Mucosa of descending colon (tissue), 3 donors: Measurements from ENCODE around the gene ETNK1. TPM values are rescaled to one million over a fixed set of nuclear protein-coding genes. Genes with fewer than 3 reads are reported as not detected.

Source experiments
- ATAC-seq: fragments of 200-7000 bp; cut with Tn5 transposase; one replicate; pipeline ENCODE4 v1.9.1; 2020; ENCODE audit warnings: mild to moderate bottlenecking, moderate library complexity
- DNase-seq, 3 donors: peaks; one replicate each; pipeline ENCODE4 v3.0.0-alpha.2; 2020
- H3K36me3 ChIP-seq: fragments of 200-600 bp; one replicate; pipeline ENCODE4 v1.8.0; 2021; ENCODE audit warnings: low read depth, mild to moderate bottlenecking
- H3K4me1 ChIP-seq: fragments of 200-600 bp; one replicate; pipeline ENCODE4 v1.8.0; 2021; ENCODE audit warnings: low read depth, mild to moderate bottlenecking
- H3K4me3 ChIP-seq: fragments of 200-600 bp; one replicate; pipeline ENCODE4 v1.8.0; 2021; ENCODE audit warnings: mild to moderate bottlenecking
- H3K9me3 ChIP-seq: fragments of 200-600 bp; one replicate; pipeline ENCODE4 v1.8.0; 2021; ENCODE audit warnings: mild to moderate bottlenecking
- intact Hi-C, 2 donors: fragments of 100-400 bp; cut with DNase I in 1 of 2; cut with micrococcal nuclease in 1 of 2; formaldehyde crosslinking; loops; one replicate each; pipeline versions ENCODE4 v1.11.0 to v1.11.1; 2022; cut with DNase I, micrococcal nuclease
- total RNA-seq, 3 donors: library from RNA; stranded (reverse); fragmentation: NEBNext Ultra II Directional in 2 of 3; extraction: Animal tissue kit (Norgen Biotek cat#: 25700) in 2 of 3; gene quantifications; one replicate each; pipeline versions ENCODE4 v1.2.1 to v1.2.4, GENCODE V29; 2021 to 2023
- TF ChIP-seq, protein P1 (sequence below): fragments of 200-600 bp; IDR thresholded peaks from one replicate; pipeline ENCODE4 v1.8.0; 2022; ENCODE audit warnings: antibody characterized with exemption, mild to moderate bottlenecking
- donor health status: DM: no; HTN: no; CAD: no; lungs with moderate emphysema.
- donor health status: DM: no; HTN: no; CAD: no.
- donor health status: DM: no; HTN: yes; CAD: no.

ETNK1 gene
- total RNA-seq, 3 donors from 2014 or later = 81.3 to 166 (median 115) TPM

DNA sequence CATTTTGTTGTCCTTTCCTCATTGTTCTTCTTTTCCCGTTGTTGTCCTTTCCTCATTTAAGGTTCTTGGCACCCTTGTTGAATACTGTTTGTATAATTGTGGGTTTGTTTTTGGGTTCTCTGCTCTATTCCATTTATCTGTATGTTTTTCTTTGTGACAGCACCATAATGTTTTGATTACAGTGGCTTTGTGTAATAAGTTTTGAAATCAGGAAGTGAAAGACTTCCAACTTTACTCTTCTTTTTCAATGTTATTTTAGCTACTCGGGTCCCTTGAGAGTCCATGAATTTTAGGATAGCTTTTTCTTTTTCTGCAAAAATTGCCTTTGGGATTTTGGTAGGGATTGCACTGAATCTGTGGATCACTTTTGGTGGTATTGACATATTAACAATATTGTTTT, 28.1 kb downstream of the ETNK1 start:
- Histone ChIP-seq H3K36me3 (no peaks in the 10 kb centered on the region), H3K9me3 (no peaks in the 10 kb centered on the region), H3K4me1 (peaks cover 6% of the 10 kb centered on the region), H3K4me3 (no peak overlapping the region)
- DNase-seq (no peak), ATAC-seq (no peak)
- TF ChIP-seq, protein P1, sequence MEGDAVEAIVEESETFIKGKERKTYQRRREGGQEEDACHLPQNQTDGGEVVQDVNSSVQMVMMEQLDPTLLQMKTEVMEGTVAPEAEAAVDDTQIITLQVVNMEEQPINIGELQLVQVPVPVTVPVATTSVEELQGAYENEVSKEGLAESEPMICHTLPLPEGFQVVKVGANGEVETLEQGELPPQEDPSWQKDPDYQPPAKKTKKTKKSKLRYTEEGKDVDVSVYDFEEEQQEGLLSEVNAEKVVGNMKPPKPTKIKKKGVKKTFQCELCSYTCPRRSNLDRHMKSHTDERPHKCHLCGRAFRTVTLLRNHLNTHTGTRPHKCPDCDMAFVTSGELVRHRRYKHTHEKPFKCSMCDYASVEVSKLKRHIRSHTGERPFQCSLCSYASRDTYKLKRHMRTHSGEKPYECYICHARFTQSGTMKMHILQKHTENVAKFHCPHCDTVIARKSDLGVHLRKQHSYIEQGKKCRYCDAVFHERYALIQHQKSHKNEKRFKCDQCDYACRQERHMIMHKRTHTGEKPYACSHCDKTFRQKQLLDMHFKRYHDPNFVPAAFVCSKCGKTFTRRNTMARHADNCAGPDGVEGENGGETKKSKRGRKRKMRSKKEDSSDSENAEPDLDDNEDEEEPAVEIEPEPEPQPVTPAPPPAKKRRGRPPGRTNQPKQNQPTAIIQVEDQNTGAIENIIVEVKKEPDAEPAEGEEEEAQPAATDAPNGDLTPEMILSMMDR = no peak
- intact Hi-C loops = no loop called here

DNA sequence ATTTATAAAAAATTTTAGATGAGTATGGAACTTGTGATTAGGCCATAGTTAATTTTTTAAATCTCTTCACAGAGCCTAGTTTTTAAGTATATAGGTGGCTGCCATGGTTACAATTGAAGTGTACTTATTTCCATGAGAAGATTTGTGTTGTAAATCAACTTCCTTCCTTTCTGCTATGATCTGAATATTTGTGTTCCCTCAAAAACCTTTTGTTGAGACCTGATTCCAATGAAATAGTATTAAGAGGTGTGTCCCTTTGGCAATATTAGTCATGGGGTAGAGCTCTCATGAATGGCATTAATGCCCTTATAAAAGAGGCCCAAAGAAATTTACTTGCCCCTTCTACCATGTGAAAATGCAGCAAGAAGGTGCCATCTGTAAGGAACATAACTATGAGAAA, 28.8 kb downstream of the ETNK1 start:
- no peak for ATAC-seq
- intact Hi-C loops = no loop called here
- Histone ChIP-seq H3K4me3 (no peak overlapping the region), H3K4me1 (peaks cover 6% of the 10 kb centered on the region), H3K36me3 (no peaks in the 10 kb centered on the region), H3K9me3 (no peaks in the 10 kb centered on the region)
- TF ChIP-seq, protein P1 = no peak
- DNase-seq = no peak

DNA sequence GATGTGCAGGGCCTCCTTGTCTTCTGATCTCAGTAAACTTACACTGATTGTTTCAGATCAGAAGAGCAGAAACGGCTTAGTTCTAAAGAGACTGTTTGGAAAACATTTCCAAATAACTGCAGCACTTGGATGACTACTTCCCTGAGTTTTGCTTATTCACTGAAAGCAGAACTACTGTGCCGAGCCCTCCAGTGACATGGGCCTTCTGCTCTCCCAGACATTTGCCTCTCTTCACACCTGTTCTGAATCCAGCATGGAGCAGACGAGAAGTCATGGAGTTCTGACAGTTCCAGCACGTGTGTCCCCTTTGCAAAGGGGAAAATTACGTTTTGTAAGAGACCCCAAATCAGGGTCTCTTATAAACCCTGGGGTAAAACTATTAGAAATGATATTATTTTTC, 31.4 kb downstream of the ETNK1 start:
- Histone ChIP-seq H3K4me1 (peaks cover 6% of the 10 kb centered on the region), H3K4me3 (no peak overlapping the region), H3K9me3 (no peaks in the 10 kb centered on the region), H3K36me3 (no peaks in the 10 kb centered on the region)
- TF ChIP-seq, protein P1 = no peak
- intact Hi-C loops = no loop called here
- no peak for DNase-seq
- ATAC-seq = no peak

DNA sequence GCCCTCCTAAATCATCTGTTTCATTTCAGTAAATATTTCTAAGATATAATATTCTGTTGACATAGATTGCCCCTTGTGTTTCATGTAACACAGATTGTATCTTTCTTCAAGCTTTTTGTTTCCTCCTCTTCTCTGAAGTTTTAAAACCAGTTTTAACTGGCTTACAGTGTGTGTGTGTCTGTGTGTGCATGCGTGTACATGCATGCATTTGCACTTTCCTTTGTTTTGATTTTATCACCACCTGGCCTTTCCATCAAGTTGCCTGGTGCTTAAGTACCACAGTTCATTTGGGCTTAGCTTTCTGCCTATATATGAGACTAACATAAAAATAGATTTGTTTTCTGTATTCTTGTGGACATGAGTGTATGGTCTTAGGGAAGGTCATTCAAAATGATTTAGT, 31.9 kb downstream of the ETNK1 start:
- Histone ChIP-seq H3K9me3 (no peaks in the 10 kb centered on the region), H3K36me3 (no peaks in the 10 kb centered on the region), H3K4me1 (peaks cover 6% of the 10 kb centered on the region), H3K4me3 (no peak overlapping the region)
- intact Hi-C loops = no loop called here
- TF ChIP-seq, protein P1 = no peak
- no peak for ATAC-seq
- no peak for DNase-seq

DNA sequence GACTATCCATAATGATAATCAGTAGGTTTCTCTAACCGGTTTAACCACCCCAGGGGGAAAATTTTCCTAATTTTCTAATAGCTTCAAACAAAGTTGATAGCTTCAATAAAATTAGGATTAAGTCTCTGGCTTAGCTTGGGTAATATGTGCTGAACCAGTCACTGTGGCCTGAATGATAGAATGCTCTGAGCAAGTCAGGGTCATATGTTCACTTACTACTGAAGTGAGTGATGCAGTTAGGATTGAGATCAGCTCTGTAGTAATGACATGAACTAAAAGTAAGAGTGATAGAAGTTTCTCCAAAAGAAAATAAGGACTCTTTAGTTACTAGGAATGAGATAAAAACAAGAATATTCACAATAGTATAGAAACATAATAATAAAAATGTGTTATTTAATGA, 32.6 kb downstream of the ETNK1 start:
- intact Hi-C loops = no loop called here
- no peaks in the 10 kb centered on the region for H3K9me3 ChIP-seq
- no peaks in the 10 kb centered on the region for H3K36me3 ChIP-seq
- no peak overlapping the region for H3K4me3 ChIP-seq
- TF ChIP-seq, protein P1 = no peak
- DNase-seq (no peak), ATAC-seq (no peak)
- peaks cover 6% of the 10 kb centered on the region for H3K4me1 ChIP-seq

DNA sequence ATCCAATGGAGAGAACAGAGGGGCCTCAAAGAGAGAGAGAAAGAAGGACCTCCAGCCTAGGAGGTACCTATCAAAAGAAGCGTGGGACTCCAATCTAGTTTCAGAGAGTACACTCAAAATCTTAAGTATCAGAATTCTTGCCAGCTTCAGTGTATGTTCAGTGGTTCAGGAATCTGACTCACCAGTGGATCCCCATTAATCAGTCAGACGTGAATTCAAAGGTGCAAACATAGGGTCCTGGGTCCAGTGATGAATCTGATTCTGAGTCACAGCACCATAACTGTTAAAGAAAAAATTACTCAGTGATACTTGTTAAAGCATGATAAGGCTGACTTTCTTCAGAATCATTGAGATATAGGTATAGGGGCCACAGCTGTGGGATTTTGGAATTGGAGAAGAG, 33.2 kb downstream of the ETNK1 start:
- Histone ChIP-seq H3K36me3 (no peaks in the 10 kb centered on the region), H3K9me3 (no peaks in the 10 kb centered on the region), H3K4me3 (no peak overlapping the region), H3K4me1 (peaks cover under 1% of the 10 kb centered on the region)
- TF ChIP-seq, protein P1 = no peak
- intact Hi-C loops = no loop called here
- ATAC-seq (no peak), DNase-seq (no peak)
